COLO668 (cell line): ENCODE data around the gene CTTNBP2.

Source experiments
- DNase-seq: peaks from one replicate; lab custom pipeline; 2025; ENCODE audit not compliant: unreplicated experiment; lab: John Stamatoyannopoulos, UW

The CTTNBP2 gene

GRCh38 chr7:117873310-117874190 is at the start of gene CTTNBP2:
TSS of gene CTTNBP2 (minus strand) at chr7:117873441. CDS start at chr7:117873415, 26 bp downstream.
- DNase-seq, result peak; percentile 72

DNA sequence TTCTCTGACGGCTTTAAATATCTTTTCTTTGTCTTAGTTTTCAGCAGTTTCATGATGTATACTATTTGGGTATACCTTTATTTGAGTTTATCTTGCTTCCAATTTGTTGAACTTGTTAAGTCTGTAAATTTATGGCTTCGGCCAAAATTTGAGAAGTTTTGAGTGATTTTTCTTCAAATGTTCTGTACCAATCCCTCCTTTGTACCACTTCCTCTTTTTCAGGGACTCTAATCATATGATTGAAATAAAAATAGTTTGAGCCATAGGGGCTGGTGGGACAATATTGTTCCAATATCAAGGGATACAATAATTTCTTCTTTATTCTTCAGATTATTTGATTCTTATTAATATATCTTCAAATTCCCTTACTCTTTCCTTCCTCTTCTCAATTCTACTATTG is 43.1 kb upstream of the CTTNBP2 start:
- DNase-seq, result no peak

- no peak for DNase-seq
These were observed 39.2 kb upstream of the CTTNBP2 start for GRCh38 chr7:117912421-117912820.

DNA sequence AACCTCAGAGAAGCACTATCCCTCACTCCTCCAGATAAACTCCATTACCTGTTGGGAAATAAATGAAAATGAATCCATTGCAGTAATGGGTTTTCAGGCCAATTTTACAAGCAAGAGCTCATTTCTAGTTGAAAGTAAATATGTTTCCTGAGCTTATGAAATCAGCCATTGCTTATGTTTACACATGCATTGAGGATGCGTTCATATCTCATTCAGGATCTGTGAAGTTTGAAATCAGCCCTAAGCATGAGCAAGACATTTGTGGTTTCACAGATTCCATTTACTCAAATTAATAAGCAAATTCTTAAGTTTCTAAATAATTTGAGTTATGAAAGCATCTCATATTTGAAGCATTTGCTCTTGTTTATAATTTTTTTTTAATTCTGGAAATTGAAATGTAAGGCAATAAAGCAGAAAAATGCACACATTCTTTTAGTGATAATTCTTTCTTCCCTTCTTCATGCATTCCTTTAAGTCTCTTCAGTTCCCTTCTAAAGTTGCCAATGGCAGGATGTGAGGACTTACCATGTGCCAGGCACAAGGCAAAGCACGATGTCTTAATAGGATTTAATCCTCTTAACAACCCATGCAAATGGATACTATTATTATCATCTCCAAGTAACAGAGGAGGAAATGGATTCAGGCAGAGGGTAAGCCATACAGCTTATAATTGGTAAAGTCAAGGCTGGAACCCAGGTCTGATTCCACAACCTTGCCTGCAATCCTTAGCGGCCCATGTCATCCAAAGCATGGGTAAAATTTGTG is 35.0 kb upstream of the CTTNBP2 start:
- no peak for DNase-seq

GRCh38 chr7:117907049-117907640 is 33.9 kb upstream of the CTTNBP2 start:
- DNase-seq, result no peak

- DNase-seq, result no peak
These were observed 29.2 kb upstream of the CTTNBP2 start for GRCh38 chr7:117902314-117902889.

DNA sequence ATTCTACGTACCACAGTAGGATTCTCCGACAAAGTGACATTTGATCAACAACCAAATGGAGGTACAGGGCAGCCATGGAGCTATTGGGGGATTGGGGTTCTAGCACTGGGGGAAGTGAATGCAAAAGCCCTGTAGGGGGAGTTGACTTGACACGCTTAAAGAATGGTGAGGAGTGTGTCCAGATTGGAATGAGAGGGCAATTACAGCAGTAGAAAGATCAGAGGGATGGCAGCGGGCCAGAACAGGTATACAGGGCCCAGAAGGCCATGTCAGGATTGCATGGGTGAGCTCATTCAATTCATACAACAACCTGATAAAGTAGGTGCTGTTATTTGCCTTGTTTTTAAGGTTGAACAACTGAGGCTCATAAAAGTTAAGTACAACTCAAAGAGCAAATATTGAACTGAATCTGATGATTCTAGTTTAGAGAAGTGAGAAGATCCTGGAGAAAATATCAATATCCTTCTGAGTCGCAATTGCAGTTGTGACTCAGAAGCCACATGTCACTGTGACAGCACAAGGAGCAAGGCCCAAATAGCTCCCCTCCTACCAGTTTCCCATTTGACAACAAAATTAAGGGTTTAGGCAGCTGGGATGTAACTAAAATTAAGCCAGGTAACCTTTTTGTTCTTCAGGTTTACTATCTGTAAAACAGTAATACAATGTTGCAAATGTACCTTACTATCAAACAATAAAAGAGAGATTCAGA is 28.0 kb upstream of the CTTNBP2 start:
- peak; percentile 20 for DNase-seq

- no peak for DNase-seq
These were observed 23.1 kb upstream of the CTTNBP2 start for GRCh38 chr7:117896339-117896738.

DNA sequence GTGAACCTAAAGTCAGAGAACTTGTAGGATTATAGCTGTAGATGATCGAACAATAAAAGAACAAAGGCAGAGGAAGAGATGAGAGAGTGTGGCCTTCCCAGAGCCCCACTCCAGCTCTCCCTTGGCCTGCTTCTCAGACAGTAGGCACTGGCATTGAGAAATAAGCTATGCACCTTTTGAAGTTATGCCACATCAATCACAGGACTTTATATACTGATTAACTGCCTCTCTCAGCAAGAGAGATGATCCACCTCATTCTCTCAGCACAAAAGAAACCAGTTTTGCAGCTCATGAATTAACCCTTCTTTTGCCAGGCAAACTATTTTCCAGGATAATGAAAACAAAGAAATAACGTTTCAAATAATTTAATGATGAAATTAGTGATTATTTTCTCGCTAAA is 22.0 kb upstream of the CTTNBP2 start:
- DNase-seq, result no peak

- no peak for DNase-seq
These were observed 20.8 kb upstream of the CTTNBP2 start for GRCh38 chr7:117894037-117894436.

- DNase-seq, result no peak
These were observed 19.6 kb upstream of the CTTNBP2 start for GRCh38 chr7:117892821-117893220.

DNA sequence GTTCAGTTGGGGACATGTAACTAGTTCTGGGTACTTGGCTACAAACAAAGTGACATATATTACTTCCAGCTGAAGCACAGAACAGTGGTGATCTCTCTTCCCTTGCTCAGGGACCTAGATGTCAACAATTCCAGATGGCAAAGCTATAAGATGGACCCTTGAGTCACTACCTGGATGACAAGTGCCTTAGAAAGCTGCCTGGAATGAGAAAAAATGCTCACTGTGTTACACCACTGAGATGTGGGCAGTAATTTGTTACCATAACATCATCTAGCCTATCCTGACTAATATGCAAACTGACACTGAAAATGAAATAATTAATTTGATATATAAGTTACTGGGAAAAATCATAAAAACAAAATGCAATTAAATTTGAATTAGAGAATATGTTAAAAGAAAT is 16.4 kb upstream of the CTTNBP2 start:
- DNase-seq, result no peak

DNA sequence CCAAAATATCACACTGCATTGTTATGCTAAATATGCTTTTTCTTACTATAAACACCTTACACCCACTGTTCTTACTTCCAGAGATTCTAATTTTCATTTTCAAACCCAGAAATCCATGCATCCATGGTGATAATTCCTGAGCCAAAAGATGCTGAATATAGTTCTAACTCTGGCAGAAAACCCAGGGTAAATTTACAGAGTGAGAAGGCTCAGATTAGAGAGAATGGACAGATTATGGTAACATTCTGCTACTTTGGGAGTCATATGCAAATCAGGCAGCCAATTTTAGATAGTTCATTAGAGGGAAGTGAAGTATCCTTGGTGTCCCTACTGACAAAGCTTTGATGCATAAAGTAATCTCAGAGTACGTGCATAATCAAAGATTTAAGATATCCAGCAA is 15.4 kb upstream of the CTTNBP2 start:
- DNase-seq, result no peak

DNA sequence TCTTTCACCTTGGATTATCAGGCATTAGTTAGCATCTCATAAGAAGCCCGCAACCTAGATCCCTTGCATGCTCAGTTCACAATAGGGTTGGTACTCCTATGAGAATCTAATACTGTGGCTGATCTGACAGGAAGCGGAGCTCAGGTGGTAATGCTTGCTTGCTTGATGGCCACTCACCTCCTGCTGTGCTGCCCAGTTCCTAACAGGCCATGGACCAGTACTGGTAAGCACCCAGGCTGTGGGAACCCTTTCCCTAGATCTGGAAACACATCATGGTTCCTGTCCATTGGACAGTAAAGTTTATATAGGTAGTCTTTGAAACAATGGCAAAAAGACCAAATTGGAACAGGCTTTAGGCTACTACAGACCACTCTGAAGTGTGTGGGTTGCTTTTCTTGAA is 9.4 kb upstream of the CTTNBP2 start:
- no peak for DNase-seq

DNA sequence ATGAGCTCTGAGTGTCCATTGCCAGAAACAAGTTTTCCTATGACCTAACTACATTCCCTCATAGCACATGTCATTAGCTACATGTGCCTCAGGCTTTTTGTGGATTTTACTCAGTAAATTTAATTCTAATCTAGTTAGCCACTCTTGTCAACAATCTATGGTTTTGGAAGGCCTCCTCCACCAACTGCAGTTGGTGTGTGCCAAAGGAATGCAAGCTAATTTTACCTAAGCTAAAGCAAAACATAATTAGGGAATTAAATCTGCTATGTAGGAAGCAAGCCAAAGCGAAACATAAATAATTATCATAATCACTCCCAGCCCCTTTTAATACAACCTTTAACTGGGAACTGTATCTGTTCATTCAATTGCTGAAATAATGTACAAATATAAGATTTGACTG is 3.5 kb upstream of the CTTNBP2 start:
- DNase-seq, result no peak

GRCh38 chr7:117875566-117875965 is 2.3 kb upstream of the CTTNBP2 start:
- DNase-seq, result no peak

GRCh38 chr7:117874191-117874700 is 1.0 kb upstream of the CTTNBP2 start:
- no peak for DNase-seq

GRCh38 chr7:117872561-117873309 is 506 bp downstream of the CTTNBP2 start:
- peak; percentile 47 for DNase-seq

DNA sequence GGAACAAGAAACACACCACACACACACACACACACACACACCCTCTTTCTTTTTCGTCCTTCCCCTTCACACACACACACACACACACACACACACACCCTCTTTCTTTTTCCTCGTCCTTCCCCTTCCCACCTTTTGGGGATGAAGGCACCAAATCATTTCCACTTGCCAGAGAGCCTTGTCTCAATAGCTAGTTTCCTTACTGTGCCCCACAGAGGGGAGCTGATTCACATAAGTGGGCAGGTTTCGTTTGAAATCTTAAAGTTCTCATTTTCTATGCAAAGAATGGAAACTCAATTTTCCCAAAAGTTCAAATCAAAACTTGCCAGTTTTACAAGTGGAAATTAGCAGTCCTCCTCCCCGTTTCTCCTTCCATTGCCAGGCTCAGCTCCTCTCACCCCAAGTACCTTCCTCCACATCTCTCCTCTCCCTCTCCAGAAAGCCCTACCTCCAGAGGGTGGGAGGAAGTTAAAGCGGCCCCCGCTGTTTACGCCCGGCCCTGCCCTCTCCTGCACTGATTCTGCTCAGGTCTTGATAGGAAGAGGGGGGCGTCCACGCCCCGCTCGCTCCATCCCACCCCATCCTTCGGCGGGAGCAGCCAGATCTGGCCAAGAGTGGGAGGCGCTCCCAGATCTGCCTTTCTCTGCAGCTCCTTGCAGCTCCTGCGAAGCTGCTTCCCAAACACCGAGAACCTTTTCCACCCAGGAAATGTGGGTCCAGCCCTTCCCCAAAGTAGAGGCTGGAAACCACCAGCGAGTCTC is 1.3 kb downstream of the CTTNBP2 start:
- no peak for DNase-seq
